Activated T-cell treated with anti-CD3 and anti-CD28 coated beads, Interleukin-2, amount 50 U/mL, for 24 hours (primary cell): ENCODE results near the gene SCGB1D1.

Source experiments
- DNase-seq: peaks from one replicate; pipeline ENCODE4 v3.0.0-alpha.2; 2020
- H3K27ac Mint-ChIP-seq: 2 replicates; pipeline ENCODE4 v1.8.0; 2020; ENCODE audit warnings: mild to moderate bottlenecking, mixed read lengths
- H3K27me3 Mint-ChIP-seq: 2 replicates; pipeline ENCODE4 v1.8.0; 2020; ENCODE audit warnings: mixed read lengths
- H3K36me3 Mint-ChIP-seq: 2 replicates; pipeline ENCODE4 v1.8.0; 2020; ENCODE audit warnings: low read depth, mixed read lengths
- H3K4me1 Mint-ChIP-seq: 2 replicates; pipeline ENCODE4 v1.8.0; 2020; ENCODE audit warnings: low read depth, mixed read lengths
- H3K4me3 Mint-ChIP-seq: 2 replicates; pipeline ENCODE4 v1.8.0; 2020; ENCODE audit warnings: mild to moderate bottlenecking, moderate library complexity, mixed read lengths
- H3K9me3 Mint-ChIP-seq: 2 replicates; pipeline ENCODE4 v1.8.0; 2020; ENCODE audit warnings: mixed read lengths

SCGB1D1 gene

GRCh38 chr11:62190011-62190410 lies at the start of gene SCGB1D1:
TSS of gene SCGB1D1 (plus strand) at chr11:62190216. CDS start at chr11:62190285, 69 bp downstream.
- Mint-ChIP-seq H3K36me3 (no peaks in the 10 kb centered on the region), H3K9me3 (no peaks in the 10 kb centered on the region), H3K4me3 (no peak within 1 kb of the TSS), H3K4me1 (no peaks in the 10 kb centered on the region), H3K27ac (no peak within 1 kb of the TSS), H3K27me3 (peaks cover 64% of the 10 kb centered on the region)
- no peak for DNase-seq

GRCh38 chr11:62140304-62141110 lies 49.5 kb upstream of the SCGB1D1 start:
- Mint-ChIP-seq H3K9me3 (no peaks in the 10 kb centered on the region), H3K4me1 (no peaks in the 10 kb centered on the region), H3K27me3 (no peaks in the 10 kb centered on the region), H3K4me3 (no peak overlapping the region), H3K36me3 (peaks cover 90% of the 10 kb centered on the region), H3K27ac (no peak overlapping the region)
- peak; percentile 15 for DNase-seq

GRCh38 chr11:62141111-62142042 lies 48.6 kb upstream of the SCGB1D1 start:
- H3K9me3 Mint-ChIP-seq: no peaks in the 10 kb centered on the region
- peaks cover 93% of the 10 kb centered on the region for H3K36me3 Mint-ChIP-seq
- no peaks in the 10 kb centered on the region for H3K27me3 Mint-ChIP-seq
- no peaks in the 10 kb centered on the region for H3K4me1 Mint-ChIP-seq
- no peak overlapping the region for H3K27ac Mint-ChIP-seq
- peak; percentile 25 for DNase-seq
- H3K4me3 Mint-ChIP-seq: no peak overlapping the region

GRCh38 chr11:62142043-62142375 lies 48.0 kb upstream of the SCGB1D1 start:
- Mint-ChIP-seq H3K27me3 (no peaks in the 10 kb centered on the region), H3K9me3 (no peaks in the 10 kb centered on the region), H3K4me1 (no peaks in the 10 kb centered on the region), H3K4me3 (no peak overlapping the region), H3K27ac (no peak overlapping the region), H3K36me3 (peaks cover 94% of the 10 kb centered on the region)
- no peak for DNase-seq

DNA sequence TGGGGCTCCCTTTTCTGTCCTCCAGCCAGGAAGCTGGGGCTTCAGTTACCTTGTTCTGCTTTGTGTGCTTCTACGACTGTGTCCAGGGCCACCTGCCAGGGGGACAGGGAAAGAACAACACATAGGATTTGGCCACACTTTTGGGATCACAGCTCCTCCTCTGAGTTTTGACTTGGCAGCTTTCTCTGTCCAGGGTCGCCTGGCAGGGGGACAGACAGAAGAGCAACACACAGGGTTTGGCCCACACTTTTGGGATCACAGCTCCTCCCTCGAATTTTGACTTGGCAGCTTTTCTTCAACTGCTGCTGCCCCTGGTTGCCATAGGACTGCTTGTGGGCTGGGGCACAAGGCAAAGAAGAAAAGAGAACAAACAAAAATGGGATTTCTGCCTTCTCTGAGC lies 47.1 kb upstream of the SCGB1D1 start:
- no peaks in the 10 kb centered on the region for H3K9me3 Mint-ChIP-seq
- DNase-seq: no peak
- no peak overlapping the region for H3K27ac Mint-ChIP-seq
- H3K4me1 Mint-ChIP-seq: no peaks in the 10 kb centered on the region
- H3K27me3 Mint-ChIP-seq: no peaks in the 10 kb centered on the region
- H3K36me3 Mint-ChIP-seq: peaks cover 95% of the 10 kb centered on the region
- H3K4me3 Mint-ChIP-seq: no peak overlapping the region

- Mint-ChIP-seq H3K4me3 (no peak overlapping the region), H3K9me3 (no peaks in the 10 kb centered on the region), H3K27ac (no peak overlapping the region), H3K36me3 (peaks cover 92% of the 10 kb centered on the region), H3K27me3 (no peaks in the 10 kb centered on the region), H3K4me1 (no peaks in the 10 kb centered on the region)
- peak; percentile 13 for DNase-seq
Observed at GRCh38 chr11:62143727-62144126, 46.3 kb upstream of the SCGB1D1 start.

DNA sequence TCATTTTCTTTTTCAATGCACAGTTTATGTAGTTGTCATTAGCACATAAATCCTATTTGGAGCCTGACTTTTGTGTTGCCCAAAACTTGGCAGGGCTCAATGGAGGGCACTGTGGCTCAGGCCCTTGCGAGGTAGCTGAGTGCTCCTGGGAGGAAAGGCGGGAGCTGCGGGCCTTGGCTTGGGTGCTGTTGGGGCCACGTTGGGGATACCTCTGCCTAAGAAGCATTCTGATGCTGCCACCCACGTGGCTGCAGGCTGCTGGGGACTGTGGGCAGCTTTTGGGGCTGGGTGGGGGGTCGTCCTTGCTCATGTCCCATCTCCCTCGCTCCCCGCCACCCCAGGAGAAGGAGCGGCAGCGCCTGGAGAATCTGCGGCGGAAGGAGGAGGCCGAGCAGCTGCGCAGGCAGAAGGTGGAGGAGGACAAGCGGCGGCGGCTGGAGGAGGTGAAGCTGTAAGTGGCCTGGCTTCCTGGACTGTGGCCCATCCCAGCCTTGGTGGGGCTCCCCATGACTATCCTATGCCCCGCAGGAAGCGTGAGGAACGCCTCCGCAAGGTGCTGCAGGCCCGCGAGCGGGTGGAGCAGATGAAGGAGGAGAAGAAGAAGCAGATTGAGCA lies 45.3 kb upstream of the SCGB1D1 start:
- Mint-ChIP-seq H3K4me3 (no peak overlapping the region), H3K4me1 (no peaks in the 10 kb centered on the region), H3K27me3 (no peaks in the 10 kb centered on the region), H3K27ac (no peak overlapping the region), H3K9me3 (no peaks in the 10 kb centered on the region), H3K36me3 (peaks cover 92% of the 10 kb centered on the region)
- DNase-seq: peak; percentile 15

- H3K4me1 Mint-ChIP-seq: no peaks in the 10 kb centered on the region
- peak; percentile 13 for DNase-seq
- H3K27me3 Mint-ChIP-seq: no peaks in the 10 kb centered on the region
- no peaks in the 10 kb centered on the region for H3K9me3 Mint-ChIP-seq
- no peak overlapping the region for H3K4me3 Mint-ChIP-seq
- H3K27ac Mint-ChIP-seq: no peak overlapping the region
- H3K36me3 Mint-ChIP-seq: peaks cover 92% of the 10 kb centered on the region
Observed at GRCh38 chr11:62145261-62145871, 44.6 kb upstream of the SCGB1D1 start.

DNA sequence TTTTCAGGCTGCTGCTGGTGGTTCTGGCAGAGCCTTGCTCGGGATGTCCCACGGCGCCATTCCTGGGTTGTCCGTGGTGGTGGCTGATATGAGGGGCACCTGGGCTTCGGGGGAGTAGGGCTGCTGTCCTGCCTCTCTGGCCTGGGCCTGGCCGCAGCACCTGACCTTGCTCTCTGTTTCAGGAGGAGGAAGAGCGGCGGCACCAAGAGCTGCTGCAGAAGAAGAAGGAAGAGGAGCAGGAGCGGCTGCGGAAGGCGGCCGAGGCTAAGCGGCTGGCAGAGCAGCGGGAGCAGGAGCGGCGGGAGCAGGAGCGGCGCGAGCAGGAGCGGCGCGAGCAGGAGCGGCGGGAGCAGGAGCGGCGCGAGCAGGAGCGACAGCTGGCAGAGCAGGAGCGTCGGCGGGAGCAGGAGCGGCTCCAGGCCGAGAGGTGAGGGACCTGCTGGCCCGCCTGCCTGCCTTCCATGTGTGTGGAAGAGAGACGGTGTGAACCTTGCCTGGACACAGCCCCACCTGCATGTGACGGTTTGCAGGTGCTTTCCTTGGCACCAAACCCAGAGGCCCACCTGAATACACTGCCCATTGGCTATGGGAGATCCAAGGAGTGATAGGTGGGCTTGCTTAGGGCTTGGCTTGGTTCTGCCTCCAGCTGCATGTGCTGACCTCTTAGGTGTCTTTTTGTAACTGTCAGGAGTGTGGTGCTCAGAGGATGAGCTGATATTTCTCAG lies 43.4 kb upstream of the SCGB1D1 start:
- peak; percentile 15 for DNase-seq
- peaks cover 92% of the 10 kb centered on the region for H3K36me3 Mint-ChIP-seq
- no peaks in the 10 kb centered on the region for H3K4me1 Mint-ChIP-seq
- no peak overlapping the region for H3K4me3 Mint-ChIP-seq
- H3K9me3 Mint-ChIP-seq: no peaks in the 10 kb centered on the region
- H3K27ac Mint-ChIP-seq: no peak overlapping the region
- no peaks in the 10 kb centered on the region for H3K27me3 Mint-ChIP-seq

DNA sequence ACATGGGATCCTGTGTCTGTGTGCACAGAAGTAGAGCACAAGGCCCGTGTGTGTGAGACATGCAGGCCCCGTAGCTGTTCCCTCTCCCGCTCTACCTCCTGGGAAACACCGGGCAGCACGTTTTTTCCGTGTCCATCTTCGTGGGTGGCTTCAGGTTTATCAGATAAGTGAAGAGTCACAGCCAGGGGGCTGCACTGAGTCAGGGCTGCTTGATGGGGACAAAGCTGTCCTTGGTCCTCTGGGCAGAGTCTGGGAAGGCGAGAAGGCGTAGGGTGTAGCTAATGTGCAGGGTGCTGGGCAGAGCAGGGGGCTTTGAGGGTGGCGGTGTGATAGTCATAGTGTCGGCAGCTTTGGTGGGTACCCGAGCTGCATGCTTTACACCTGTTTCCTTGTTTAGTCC lies 42.5 kb upstream of the SCGB1D1 start:
- Mint-ChIP-seq H3K36me3 (peaks cover 90% of the 10 kb centered on the region), H3K27me3 (no peaks in the 10 kb centered on the region), H3K27ac (no peak overlapping the region), H3K4me3 (no peak overlapping the region), H3K9me3 (no peaks in the 10 kb centered on the region), H3K4me1 (no peaks in the 10 kb centered on the region)
- peak; percentile 17 for DNase-seq

GRCh38 chr11:62148271-62148980 lies 41.6 kb upstream of the SCGB1D1 start:
- no peak overlapping the region for H3K4me3 Mint-ChIP-seq
- no peaks in the 10 kb centered on the region for H3K27me3 Mint-ChIP-seq
- peak; percentile 11 for DNase-seq
- H3K4me1 Mint-ChIP-seq: no peaks in the 10 kb centered on the region
- no peaks in the 10 kb centered on the region for H3K9me3 Mint-ChIP-seq
- H3K36me3 Mint-ChIP-seq: peaks cover 90% of the 10 kb centered on the region
- no peak overlapping the region for H3K27ac Mint-ChIP-seq

DNA sequence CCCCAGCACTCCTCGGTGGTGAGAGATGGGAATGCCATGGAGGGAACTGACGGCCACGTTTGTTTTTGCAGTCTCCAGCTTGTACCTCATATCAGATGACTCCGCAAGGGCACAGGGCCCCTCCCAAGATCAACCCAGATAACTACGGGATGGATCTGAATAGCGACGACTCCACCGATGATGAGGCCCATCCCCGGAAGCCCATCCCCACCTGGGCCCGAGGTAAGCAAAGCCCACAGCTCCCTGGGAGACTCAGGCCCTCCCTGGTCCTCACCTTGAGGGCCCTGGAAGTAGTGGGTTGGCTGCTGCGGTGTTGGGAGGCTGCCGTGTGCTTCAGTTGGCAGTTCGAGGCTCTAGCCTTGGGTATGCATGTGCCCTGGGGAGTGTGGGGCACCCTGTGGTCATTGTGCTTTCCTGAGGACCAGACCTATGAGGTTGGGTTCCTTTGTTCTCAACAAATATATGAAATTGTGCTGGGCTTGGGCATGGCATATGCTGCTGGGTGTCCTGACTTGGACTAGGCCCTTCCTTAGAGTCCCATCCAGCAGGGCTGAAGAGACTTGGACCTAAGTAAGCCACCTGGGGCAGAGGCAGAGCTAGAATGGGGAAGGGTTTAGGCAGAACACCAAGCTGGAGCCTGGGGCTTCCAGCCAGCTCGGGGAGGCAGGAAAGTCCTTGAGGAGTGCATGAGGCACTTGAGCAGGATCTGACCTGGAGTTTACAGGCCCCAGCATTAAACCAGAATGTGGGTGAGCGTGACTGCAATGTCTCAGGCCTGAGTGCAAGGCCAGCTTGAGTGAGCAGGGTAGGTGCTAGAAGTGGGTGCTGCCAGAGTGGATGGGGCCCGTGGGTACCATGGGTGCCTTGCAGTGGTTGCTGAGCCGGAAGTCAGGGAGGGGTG lies 39.8 kb upstream of the SCGB1D1 start:
- peaks cover 87% of the 10 kb centered on the region for H3K36me3 Mint-ChIP-seq
- H3K9me3 Mint-ChIP-seq: no peaks in the 10 kb centered on the region
- H3K27me3 Mint-ChIP-seq: no peaks in the 10 kb centered on the region
- H3K27ac Mint-ChIP-seq: no peak overlapping the region
- no peaks in the 10 kb centered on the region for H3K4me1 Mint-ChIP-seq
- DNase-seq: peak; percentile 21
- H3K4me3 Mint-ChIP-seq: no peak overlapping the region
